ENCODE results near the gene OR1I1. TPM values are rescaled to one million over a fixed set of nuclear protein-coding genes. Genes with fewer than 3 reads are reported as not detected.

The OR1I1 gene, protein sequence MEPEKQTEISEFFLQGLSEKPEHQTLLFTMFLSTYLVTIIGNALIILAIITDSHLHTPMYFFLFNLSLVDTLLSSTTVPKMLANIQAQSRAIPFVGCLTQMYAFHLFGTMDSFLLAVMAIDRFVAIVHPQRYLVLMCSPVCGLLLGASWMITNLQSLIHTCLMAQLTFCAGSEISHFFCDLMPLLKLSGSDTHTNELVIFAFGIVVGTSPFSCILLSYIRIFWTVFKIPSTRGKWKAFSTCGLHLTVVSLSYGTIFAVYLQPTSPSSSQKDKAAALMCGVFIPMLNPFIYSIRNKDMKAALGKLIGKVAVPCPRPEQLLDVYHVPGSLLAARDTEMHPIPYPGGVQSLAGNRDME
- total RNA-seq: not detected
- polyA plus RNA-seq: not detected
- long read RNA-seq, donor 1: 0 reads
- long read RNA-seq, donor 2: 0 reads
- long read RNA-seq, donor 3: 0 reads
- long read RNA-seq, donor 4: 0 reads
- long read RNA-seq, donor 5: 0 reads
- long read RNA-seq, donor 6: 0 reads
- long read RNA-seq, donor 7: 0 reads
- long read RNA-seq, donor 8: 0 reads
- long read RNA-seq, donor 9: 0 reads
- long read RNA-seq, donor 10: 0 reads

GRCh38 chr19:15081911-15082310 lies at the start of gene OR1I1:
Gene OR1I1 (plus strand): TSS chr19:15082211. CDS start chr19:15087066, 4,855 bp downstream.
- intact Hi-C loops (cut with DNase I): no loop called here
- Histone ChIP-seq H3K27me3 (peaks cover 17% of the 10 kb centered on the region), H3K4me1 (replicated peaks in 1 of 2) (no peaks in the 10 kb centered on the region), H3K36me3 (replicated peaks in 1 of 2) (no peaks in the 10 kb centered on the region), H3K4me3 (no peak within 1 kb of the TSS), H3K9me3 (replicated peaks in 1 of 3) (no peaks in the 10 kb centered on the region), H3K27ac (no peak within 1 kb of the TSS)
- DNase-seq: no peak
- TF ChIP-seq CTCF (IDR thresholded peaks at IDR 0.05) (no peak), POLR2A (IDR thresholded peaks at IDR 0.05) (no peak)
- WGBS, 4 donors: 58 to 67% (median 63%) methylated on average over 5 to 6 of the region's 6 CpGs

DNA sequence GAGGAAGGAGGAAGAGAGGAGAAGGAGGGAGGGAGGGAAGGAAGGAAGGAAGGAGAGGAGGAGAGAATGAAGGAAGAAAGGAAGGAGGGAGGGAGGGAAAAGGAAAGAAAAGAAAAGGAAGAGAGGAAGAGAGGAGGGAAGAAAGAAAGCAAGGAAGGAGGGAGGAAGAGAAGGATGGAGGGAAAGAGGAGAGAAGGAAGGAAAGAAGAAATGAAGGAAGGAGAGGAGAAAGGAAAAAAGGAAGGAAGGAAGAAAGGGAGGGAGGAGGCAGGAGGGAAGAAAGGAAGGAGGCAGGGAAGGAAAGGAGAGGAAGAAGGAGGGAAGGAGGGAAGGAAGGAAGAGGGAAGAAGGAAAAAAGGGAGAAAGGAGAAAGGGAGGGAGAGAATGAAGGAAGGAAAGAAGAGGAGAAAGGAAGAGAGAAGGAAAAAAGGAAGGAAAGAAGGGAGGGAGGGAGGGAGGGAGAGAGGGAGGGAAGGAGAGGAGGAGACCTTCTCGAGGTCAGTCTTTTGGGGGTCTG lies 46.2 kb upstream of the OR1I1 start:
- Histone ChIP-seq H3K27ac (no peak overlapping the region), H3K27me3 (peaks cover 5% of the 10 kb centered on the region), H3K9me3 (replicated peaks in 1 of 3) (no peaks in the 10 kb centered on the region), H3K4me3 (no peak overlapping the region), H3K36me3 (replicated peaks in 1 of 2) (no peaks in the 10 kb centered on the region), H3K4me1 (replicated peaks in 1 of 2) (no peaks in the 10 kb centered on the region)
- DNase-seq: no peak
- TF ChIP-seq CTCF (IDR thresholded peaks at IDR 0.05): no peak
- TF ChIP-seq POLR2A (IDR thresholded peaks at IDR 0.05): no peak
- WGBS, 4 donors: 20 to 45% (median 35%) methylated on average over 1 of the region's 1 CpG
- intact Hi-C loops (cut with DNase I): no loop called here

GRCh38 chr19:15037586-15037985 lies 44.4 kb upstream of the OR1I1 start:
- DNase-seq: no peak
- no peak overlapping the region for H3K27ac ChIP-seq
- WGBS, 4 donors: 46 to 56% (median 49%) methylated on average over 4 of the region's 4 CpGs
- no peaks in the 10 kb centered on the region for H3K9me3 ChIP-seq (replicated peaks in 1 of 3)
- no peaks in the 10 kb centered on the region for H3K4me1 ChIP-seq (replicated peaks in 1 of 2)
- H3K4me3 ChIP-seq: no peak overlapping the region
- H3K27me3 ChIP-seq: peaks cover 5% of the 10 kb centered on the region
- TF ChIP-seq CTCF (IDR thresholded peaks at IDR 0.05) (no peak), POLR2A (IDR thresholded peaks at IDR 0.05) (no peak)
- intact Hi-C loops (cut with DNase I): no loop called here
- H3K36me3 ChIP-seq (replicated peaks in 1 of 2): no peaks in the 10 kb centered on the region

DNA sequence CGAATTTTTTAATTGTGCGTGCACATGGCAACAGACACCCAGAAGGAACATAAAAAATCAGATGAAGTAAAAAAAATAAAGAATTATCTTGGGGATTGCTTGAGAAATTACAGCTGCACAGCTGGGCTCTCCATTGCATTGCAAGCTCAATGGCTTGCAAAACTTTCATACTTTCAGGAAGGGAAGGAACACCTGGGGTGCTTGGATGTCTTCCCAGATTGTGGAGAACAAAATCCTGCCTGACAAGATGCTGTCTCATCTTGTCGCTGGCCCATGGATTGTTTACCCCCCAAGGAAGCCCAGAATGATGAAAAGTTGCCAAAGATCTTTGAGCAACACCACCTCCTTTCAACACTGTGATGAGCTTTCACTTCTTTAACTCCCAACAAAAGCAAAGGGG lies 43.7 kb upstream of the OR1I1 start:
- WGBS, 4 donors: 56 to 70% (median 63%) methylated on average over 3 of the region's 3 CpGs
- intact Hi-C loops (cut with DNase I): no loop called here
- Histone ChIP-seq H3K9me3 (replicated peaks in 1 of 3) (no peaks in the 10 kb centered on the region), H3K27me3 (peaks cover 5% of the 10 kb centered on the region), H3K4me1 (replicated peaks in 1 of 2) (no peaks in the 10 kb centered on the region), H3K4me3 (no peak overlapping the region), H3K27ac (no peak overlapping the region), H3K36me3 (replicated peaks in 1 of 2) (no peaks in the 10 kb centered on the region)
- TF ChIP-seq CTCF (IDR thresholded peaks at IDR 0.05) (no peak), POLR2A (IDR thresholded peaks at IDR 0.05) (no peak)
- no peak for DNase-seq

Data from adrenal gland (tissue), 19 donors.